HFFc6 (cell line): ENCODE results near the gene ACAD10. TPM values are rescaled to one million over a fixed set of nuclear protein-coding genes. Genes with fewer than 3 reads are reported as not detected.

Source experiments
- DNase-seq: peaks from one replicate; pipeline ENCODE4 v3.0.0-alpha.2; 2018
- H3K27ac Mint-ChIP-seq: 2 replicates; pipeline ENCODE4 v1.8.0; 2020; ENCODE audit warnings: mild to moderate bottlenecking, mixed read lengths
- H3K27me3 Mint-ChIP-seq: 2 replicates; pipeline ENCODE4 v1.8.0; 2021; ENCODE audit warnings: mild to moderate bottlenecking, moderate library complexity, mixed read lengths; ENCODE audit not compliant: insufficient read depth
- H3K36me3 Mint-ChIP-seq: 2 replicates; pipeline ENCODE4 v1.8.0; 2021; ENCODE audit warnings: low read depth, mixed read lengths
- H3K4me1 Mint-ChIP-seq: 2 replicates; pipeline ENCODE4 v1.8.0; 2020; ENCODE audit warnings: low read depth, mixed read lengths
- H3K4me3 Mint-ChIP-seq: 2 replicates; pipeline ENCODE4 v1.8.0; 2020; ENCODE audit warnings: mild to moderate bottlenecking, moderate library complexity, mixed read lengths
- H3K9me3 Mint-ChIP-seq: 2 replicates; pipeline ENCODE4 v1.8.0; 2020; ENCODE audit warnings: mild to moderate bottlenecking, mixed read lengths
- long read RNA-seq: library from polyadenylated mRNA; unstranded; transcript quantifications from one replicate; pipeline ENCODE4 v2.0.0, GENCODE V29; 2019
- total RNA-seq, 6 experiments: library from RNA; stranded (reverse); fragmentation: NEBNext Ultra II Directional; extraction: Animal tissue kit (Norgen Biotek cat#: 25700); gene quantifications; 2 replicates in 1 of 6; 3 replicates in 5 of 6; pipeline ENCODE4 v1.2.3, GENCODE V29; 2021
- TF ChIP-seq, protein P1 (sequence below): fragments of 200-600 bp; sonication (generic); IDR thresholded peaks from 2 replicates; pipeline ENCODE4 v1.5.0; 2021; ENCODE audit warnings: antibody characterized with exemption, mild to moderate bottlenecking

The ACAD10 gene
- total RNA-seq, result 10 to 100 TPM; 12.8 to 18.4 (median 17.8) TPM
- long read RNA-seq, partial matches to known transcripts, result 1 of 5 reads
- long read RNA-seq, other reads (novel, unspliced or antisense), result 3 of 5 reads

- Mint-ChIP-seq H3K27ac (peak within 1 kb of the TSS; percentile 93), H3K4me1 (peaks cover 30% of the 10 kb centered on the region), H3K36me3 (peaks cover 4% of the 10 kb centered on the region), H3K4me3 (peak within 1 kb of the TSS; percentile 99), H3K9me3 (no peaks in the 10 kb centered on the region), H3K27me3 (no peaks in the 10 kb centered on the region)
- peak; percentile 93 for DNase-seq
- TF ChIP-seq, protein P1, sequence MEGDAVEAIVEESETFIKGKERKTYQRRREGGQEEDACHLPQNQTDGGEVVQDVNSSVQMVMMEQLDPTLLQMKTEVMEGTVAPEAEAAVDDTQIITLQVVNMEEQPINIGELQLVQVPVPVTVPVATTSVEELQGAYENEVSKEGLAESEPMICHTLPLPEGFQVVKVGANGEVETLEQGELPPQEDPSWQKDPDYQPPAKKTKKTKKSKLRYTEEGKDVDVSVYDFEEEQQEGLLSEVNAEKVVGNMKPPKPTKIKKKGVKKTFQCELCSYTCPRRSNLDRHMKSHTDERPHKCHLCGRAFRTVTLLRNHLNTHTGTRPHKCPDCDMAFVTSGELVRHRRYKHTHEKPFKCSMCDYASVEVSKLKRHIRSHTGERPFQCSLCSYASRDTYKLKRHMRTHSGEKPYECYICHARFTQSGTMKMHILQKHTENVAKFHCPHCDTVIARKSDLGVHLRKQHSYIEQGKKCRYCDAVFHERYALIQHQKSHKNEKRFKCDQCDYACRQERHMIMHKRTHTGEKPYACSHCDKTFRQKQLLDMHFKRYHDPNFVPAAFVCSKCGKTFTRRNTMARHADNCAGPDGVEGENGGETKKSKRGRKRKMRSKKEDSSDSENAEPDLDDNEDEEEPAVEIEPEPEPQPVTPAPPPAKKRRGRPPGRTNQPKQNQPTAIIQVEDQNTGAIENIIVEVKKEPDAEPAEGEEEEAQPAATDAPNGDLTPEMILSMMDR, result no peak
Observed at GRCh38 chr12:111685811-111686573, at the start of gene ACAD10, which contains the start of gene BRAP. TSS of gene ACAD10 (plus strand) at chr12:111686053. CDS start at chr12:111692710, 6,657 bp downstream. TSS of gene BRAP (minus strand) at chr12:111685956. CDS start at chr12:111685792, 164 bp downstream.

DNA sequence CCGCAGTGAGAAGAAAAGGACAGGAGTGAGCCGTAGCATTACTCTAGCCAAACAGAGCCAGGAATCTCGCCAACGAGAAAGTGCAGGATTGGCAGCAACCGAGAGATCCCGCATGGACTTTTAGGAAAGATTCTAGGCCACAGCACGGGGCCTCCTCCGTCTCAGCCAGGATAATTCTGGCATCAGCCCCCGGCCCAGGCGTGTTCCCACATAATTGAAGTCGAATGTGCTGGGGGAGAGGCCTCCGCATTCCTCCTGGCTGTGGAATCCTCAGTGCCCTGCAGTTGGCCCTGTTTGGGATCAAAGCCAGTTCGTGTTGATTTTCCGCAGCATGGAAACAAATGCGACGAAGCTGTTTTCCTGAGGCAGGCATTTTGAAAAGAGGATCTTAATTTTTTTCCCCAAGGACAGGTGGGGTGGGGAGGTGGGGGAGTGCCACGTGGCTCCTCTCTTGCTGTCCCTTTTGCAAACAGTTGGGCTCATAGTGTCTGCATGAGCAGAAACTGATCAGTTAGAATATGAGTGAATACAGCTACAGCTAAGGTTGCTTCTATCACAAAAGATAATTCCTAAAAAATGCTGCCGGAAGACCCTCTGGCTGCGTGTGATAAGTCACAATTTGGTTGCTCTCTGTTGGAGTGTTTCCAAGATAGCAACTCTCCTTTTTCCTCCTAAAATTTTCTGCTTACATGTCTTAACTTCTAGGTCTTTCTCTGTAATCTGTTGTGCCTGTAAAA, 49.5 kb upstream of the ACAD10 start:
- Mint-ChIP-seq H3K27me3 (peaks cover 2% of the 10 kb centered on the region; the same call in 1 of the 2 replicates), H3K4me1 (peaks cover 28% of the 10 kb centered on the region), H3K36me3 (peaks cover 8% of the 10 kb centered on the region), H3K9me3 (no peaks in the 10 kb centered on the region), H3K4me3 (peak overlapping the region; percentile 40), H3K27ac (peak overlapping the region; percentile 78)
- TF ChIP-seq, protein P1, result no peak
- DNase-seq, result peak; percentile 53

- DNase-seq, result no peak
- H3K9me3 Mint-ChIP-seq, result no peaks in the 10 kb centered on the region
- H3K4me1 Mint-ChIP-seq, result peaks cover 35% of the 10 kb centered on the region
- TF ChIP-seq, protein P1, result no peak
- peaks cover 2% of the 10 kb centered on the region; the same call in 1 of the 2 replicates for H3K27me3 Mint-ChIP-seq
- no peak overlapping the region for H3K4me3 Mint-ChIP-seq
- H3K27ac Mint-ChIP-seq, result peak overlapping the region; percentile 51; the same call in 1 of the 2 replicates
- H3K36me3 Mint-ChIP-seq, result peaks cover 15% of the 10 kb centered on the region
Observed at GRCh38 chr12:111638556-111638955, 47.3 kb upstream of the ACAD10 start.

GRCh38 chr12:111640506-111640905, 45.3 kb upstream of the ACAD10 start:
- no peak overlapping the region for H3K27ac Mint-ChIP-seq
- DNase-seq, result no peak
- peaks cover 41% of the 10 kb centered on the region for H3K4me1 Mint-ChIP-seq
- peaks cover 2% of the 10 kb centered on the region; the same call in 1 of the 2 replicates for H3K27me3 Mint-ChIP-seq
- peaks cover 19% of the 10 kb centered on the region for H3K36me3 Mint-ChIP-seq
- TF ChIP-seq, protein P1, result no peak
- H3K9me3 Mint-ChIP-seq, result no peaks in the 10 kb centered on the region
- H3K4me3 Mint-ChIP-seq, result no peak overlapping the region

DNA sequence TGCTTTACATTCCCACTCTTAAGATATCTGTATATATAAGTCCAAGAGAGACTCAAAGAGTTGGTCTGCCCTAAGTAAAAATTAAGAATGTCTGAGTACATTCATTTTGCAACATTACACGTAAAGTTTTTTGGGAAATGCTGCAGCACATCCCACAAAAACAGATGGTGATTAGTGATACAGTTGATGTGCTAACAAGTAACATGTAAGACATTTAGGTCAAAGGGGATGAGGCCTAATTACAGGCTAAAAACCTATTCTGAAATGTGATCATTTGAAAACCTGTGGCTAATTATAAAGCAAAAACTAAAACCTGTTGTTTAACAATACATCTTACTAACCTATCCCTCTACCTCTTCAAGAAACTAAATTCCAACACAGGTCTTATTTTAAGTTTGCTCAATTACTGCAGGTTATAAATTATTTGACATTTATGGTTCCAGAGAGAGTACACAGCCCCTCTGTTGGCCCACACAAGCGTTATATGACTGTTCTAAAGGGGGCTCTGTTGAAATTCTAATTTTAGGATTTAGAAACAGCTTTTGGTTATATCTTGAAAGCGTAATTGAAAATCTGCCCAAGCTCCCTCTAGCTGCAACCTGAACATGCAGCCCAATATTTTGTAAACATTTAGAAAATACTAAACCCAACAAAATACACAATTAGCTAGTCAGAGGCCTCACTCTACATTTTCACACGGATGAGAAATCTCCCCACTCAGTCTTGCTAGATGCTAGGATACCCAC, 43.0 kb upstream of the ACAD10 start:
- peaks cover 36% of the 10 kb centered on the region for H3K36me3 Mint-ChIP-seq
- H3K4me1 Mint-ChIP-seq, result peaks cover 31% of the 10 kb centered on the region
- no peak overlapping the region for H3K4me3 Mint-ChIP-seq
- H3K27me3 Mint-ChIP-seq, result no peaks in the 10 kb centered on the region; the same call in 1 of the 2 replicates
- no peak for DNase-seq
- H3K9me3 Mint-ChIP-seq, result no peaks in the 10 kb centered on the region
- H3K27ac Mint-ChIP-seq, result no peak overlapping the region
- TF ChIP-seq, protein P1, result peak; percentile 48; the same call in 1 of the 2 replicates
